T-helper 2 cell treated with Interferon-gamma antibody and Interleukin-4, amounts not matched to agents 5 μg/mL and 100 μg/mL, for 36 hours (primary cell): ENCODE measurements around the gene IKZF1.

ENCODE experiments used
- DNase-seq: peaks from one replicate; pipeline ENCODE4 v3.0.0; 2021; ENCODE audit warnings: low spot score
- H3K27ac Mint-ChIP-seq: one replicate; pipeline ENCODE4 v1.8.0; 2021; ENCODE audit warnings: mild to moderate bottlenecking, mixed read lengths
- H3K27me3 Mint-ChIP-seq: one replicate; pipeline ENCODE4 v1.8.0; 2021; ENCODE audit warnings: low read depth, mixed read lengths
- H3K36me3 Mint-ChIP-seq: one replicate; pipeline ENCODE4 v1.8.0; 2021; ENCODE audit warnings: low read depth, mixed read lengths
- H3K4me1 Mint-ChIP-seq: one replicate; pipeline ENCODE4 v1.8.0; 2021; ENCODE audit warnings: low read depth, mixed read lengths
- H3K4me3 Mint-ChIP-seq: one replicate; pipeline ENCODE4 v1.8.0; 2022; ENCODE audit warnings: mild to moderate bottlenecking, moderate library complexity, mixed read lengths
- H3K9me3 Mint-ChIP-seq: one replicate; pipeline ENCODE4 v1.8.0; 2021; ENCODE audit warnings: mixed read lengths

Gene IKZF1

GRCh38 chr7:50406935-50407334, 102.4 kb downstream of the IKZF1 start:
- Mint-ChIP-seq H3K27ac (peak overlapping the region; percentile 77), H3K36me3 (peaks cover 44% of the 10 kb centered on the region), H3K27me3 (no peaks in the 10 kb centered on the region), H3K4me3 (no peak overlapping the region), H3K9me3 (no peaks in the 10 kb centered on the region), H3K4me1 (peaks cover 38% of the 10 kb centered on the region)
- DNase-seq: no peak

- Mint-ChIP-seq H3K4me1 (peaks cover 29% of the 10 kb centered on the region), H3K9me3 (no peaks in the 10 kb centered on the region), H3K27me3 (no peaks in the 10 kb centered on the region), H3K27ac (no peak overlapping the region), H3K4me3 (no peak overlapping the region), H3K36me3 (peaks cover 13% of the 10 kb centered on the region)
- no peak for DNase-seq
Measured at GRCh38 chr7:50409856-50410745, 105.6 kb downstream of the IKZF1 start.

DNA sequence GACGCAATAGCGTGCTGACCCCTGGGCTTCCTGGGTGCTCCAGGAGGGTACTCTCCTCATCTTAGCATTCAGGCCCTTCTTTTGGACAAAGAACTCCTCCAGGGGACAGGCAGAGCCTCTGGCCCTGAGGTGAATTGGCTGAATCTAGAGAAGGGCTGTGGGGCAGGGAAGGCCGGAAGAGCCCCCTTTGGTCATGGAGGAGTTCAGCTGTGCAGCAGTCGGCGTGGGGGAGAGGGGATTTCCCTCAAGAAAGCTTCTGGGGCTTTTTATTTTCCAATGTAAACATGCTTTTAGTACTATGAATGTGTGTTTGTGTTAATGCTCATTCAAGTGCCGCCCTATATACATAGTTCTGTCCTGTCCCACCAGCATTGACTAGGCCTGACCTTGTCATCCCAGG, 106.8 kb downstream of the IKZF1 start:
- peaks cover 33% of the 10 kb centered on the region for H3K4me1 Mint-ChIP-seq

DNA sequence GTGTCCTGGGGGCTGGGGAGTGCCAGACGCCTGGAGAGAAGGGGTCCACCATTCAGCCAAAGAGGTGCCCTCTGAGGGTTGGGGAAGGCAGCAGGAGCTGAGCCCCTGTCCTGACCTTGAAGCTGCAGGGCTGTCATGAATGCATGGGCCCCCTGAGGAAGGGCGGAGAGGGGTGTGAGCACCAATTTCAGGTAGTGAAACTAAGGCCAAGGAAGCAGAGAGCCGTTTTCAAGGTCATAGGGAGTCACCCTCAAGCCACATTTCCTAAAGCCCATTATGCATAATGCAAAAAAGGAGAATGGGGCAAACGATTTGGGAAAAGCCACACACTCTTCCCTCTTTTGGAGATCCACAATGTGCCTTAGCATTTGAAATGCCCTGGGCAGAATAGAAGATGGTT, 108.5 kb downstream of the IKZF1 start:
- H3K27ac Mint-ChIP-seq: no peak overlapping the region
- peaks cover 35% of the 10 kb centered on the region for H3K4me1 Mint-ChIP-seq
- no peaks in the 10 kb centered on the region for H3K36me3 Mint-ChIP-seq
- no peak overlapping the region for H3K4me3 Mint-ChIP-seq
- no peaks in the 10 kb centered on the region for H3K27me3 Mint-ChIP-seq
- H3K9me3 Mint-ChIP-seq: no peaks in the 10 kb centered on the region
- no peak for DNase-seq

More for the DNA sequence above, 106.8 kb downstream of the IKZF1 start:
- no peaks in the 10 kb centered on the region for H3K27me3 Mint-ChIP-seq
- no peaks in the 10 kb centered on the region for H3K9me3 Mint-ChIP-seq
- H3K27ac Mint-ChIP-seq: peak overlapping the region; percentile 11
- no peak overlapping the region for H3K4me3 Mint-ChIP-seq
- H3K36me3 Mint-ChIP-seq: peaks cover 6% of the 10 kb centered on the region
- DNase-seq: no peak

DNA sequence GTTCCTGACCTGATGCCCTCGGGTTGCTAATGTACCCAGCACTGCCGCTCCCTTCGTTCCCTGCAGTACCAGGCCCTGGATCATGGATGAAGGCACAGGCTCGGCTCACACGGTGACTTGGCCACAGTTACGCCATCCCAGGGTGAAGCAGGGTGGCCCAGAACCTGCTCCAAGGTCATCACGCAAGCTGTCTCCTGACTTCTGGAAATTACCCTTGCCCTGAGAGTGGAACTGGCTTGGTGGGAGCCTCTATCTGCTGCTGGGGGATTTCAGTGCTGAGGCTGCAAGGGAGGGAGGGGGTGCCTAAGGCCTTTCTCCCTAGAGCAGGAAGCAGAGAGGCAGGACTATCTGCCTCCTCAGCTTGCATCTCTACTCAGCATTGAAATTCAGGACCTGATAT, 109.0 kb downstream of the IKZF1 start:
- no peak for DNase-seq
- Mint-ChIP-seq H3K27ac (no peak overlapping the region), H3K27me3 (no peaks in the 10 kb centered on the region), H3K4me3 (no peak overlapping the region), H3K9me3 (no peaks in the 10 kb centered on the region), H3K4me1 (peaks cover 38% of the 10 kb centered on the region), H3K36me3 (no peaks in the 10 kb centered on the region)

GRCh38 chr7:50415844-50416364, 111.4 kb downstream of the IKZF1 start:
- no peaks in the 10 kb centered on the region for H3K27me3 Mint-ChIP-seq
- no peak overlapping the region for H3K27ac Mint-ChIP-seq
- DNase-seq: no peak
- no peaks in the 10 kb centered on the region for H3K9me3 Mint-ChIP-seq
- H3K4me3 Mint-ChIP-seq: peak overlapping the region; percentile 68
- H3K4me1 Mint-ChIP-seq: peaks cover 30% of the 10 kb centered on the region
- H3K36me3 Mint-ChIP-seq: no peaks in the 10 kb centered on the region

DNA sequence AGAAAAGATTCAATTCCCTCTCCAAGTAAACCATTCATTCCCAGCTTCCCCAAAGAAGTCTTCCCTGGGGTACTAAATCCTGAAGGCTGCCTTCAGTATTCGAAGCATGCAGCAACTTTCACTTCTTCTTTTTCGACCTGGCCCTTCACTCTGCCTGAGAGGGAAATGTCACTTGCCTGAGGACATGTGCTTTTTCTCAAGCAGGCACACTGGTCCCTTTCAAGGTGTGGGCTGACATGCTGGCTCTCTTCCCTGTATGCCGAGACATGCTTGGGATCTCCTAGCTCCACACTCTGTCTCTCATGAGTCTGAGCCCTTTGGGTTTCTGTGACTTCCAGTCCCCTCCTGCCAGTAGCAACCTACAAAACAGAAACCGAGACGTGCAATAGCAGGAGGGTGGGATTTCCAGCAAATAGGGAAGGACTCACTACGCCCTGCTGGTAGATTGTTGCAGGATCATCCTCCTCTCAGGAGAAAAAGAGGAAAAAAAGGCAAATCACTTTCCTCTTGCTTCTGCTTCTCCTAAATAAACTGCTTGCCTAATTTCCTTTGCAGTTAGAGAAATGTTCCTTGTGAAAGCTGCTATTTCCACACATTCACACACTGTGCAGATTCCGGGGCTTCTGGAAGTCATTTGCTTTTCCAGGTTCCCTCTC, 112.1 kb downstream of the IKZF1 start:
- Mint-ChIP-seq H3K9me3 (no peaks in the 10 kb centered on the region), H3K4me1 (peaks cover 30% of the 10 kb centered on the region), H3K27me3 (no peaks in the 10 kb centered on the region), H3K4me3 (peak overlapping the region; percentile 68), H3K27ac (no peak overlapping the region), H3K36me3 (no peaks in the 10 kb centered on the region)
- DNase-seq: no peak

DNA sequence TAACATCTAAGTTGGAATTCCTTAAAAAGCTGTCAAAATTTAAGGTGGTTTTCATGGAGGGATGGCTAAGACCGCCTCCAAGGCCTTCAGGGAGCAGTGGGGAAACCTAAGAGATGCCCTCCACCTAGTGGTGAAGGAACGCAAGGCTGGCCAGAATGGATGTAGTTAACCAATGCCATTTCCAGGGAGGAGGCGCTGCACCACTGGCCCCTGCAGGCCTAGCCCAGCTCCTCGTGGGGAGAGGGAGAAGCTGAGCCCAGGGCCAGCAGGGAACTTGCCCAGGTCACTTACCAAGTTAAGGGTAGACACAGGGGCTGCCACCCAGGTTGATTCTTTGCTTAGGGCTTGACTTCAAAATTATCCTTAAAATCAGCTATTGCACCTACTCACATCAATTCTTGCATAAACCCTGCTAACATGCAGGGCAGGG, 113.6 kb downstream of the IKZF1 start:
- H3K27me3 Mint-ChIP-seq: no peaks in the 10 kb centered on the region

GRCh38 chr7:50418526-50419290, 114.2 kb downstream of the IKZF1 start:
- Mint-ChIP-seq H3K4me3 (no peak overlapping the region), H3K27ac (no peak overlapping the region), H3K27me3 (no peaks in the 10 kb centered on the region), H3K36me3 (no peaks in the 10 kb centered on the region), H3K4me1 (peaks cover 25% of the 10 kb centered on the region), H3K9me3 (no peaks in the 10 kb centered on the region)
- no peak for DNase-seq

More for the DNA sequence above, 113.6 kb downstream of the IKZF1 start:
- no peak overlapping the region for H3K27ac Mint-ChIP-seq
- peak; percentile 68 for DNase-seq
- peaks cover 25% of the 10 kb centered on the region for H3K4me1 Mint-ChIP-seq
- no peaks in the 10 kb centered on the region for H3K36me3 Mint-ChIP-seq
- H3K4me3 Mint-ChIP-seq: no peak overlapping the region
- no peaks in the 10 kb centered on the region for H3K9me3 Mint-ChIP-seq

- Mint-ChIP-seq H3K4me1 (peaks cover 19% of the 10 kb centered on the region), H3K36me3 (no peaks in the 10 kb centered on the region), H3K27me3 (no peaks in the 10 kb centered on the region), H3K4me3 (no peak overlapping the region), H3K9me3 (no peaks in the 10 kb centered on the region), H3K27ac (no peak overlapping the region)
- no peak for DNase-seq
Measured at GRCh38 chr7:50421043-50421442, 116.5 kb downstream of the IKZF1 start.

GRCh38 chr7:50422858-50423257, 118.3 kb downstream of the IKZF1 start:
- Mint-ChIP-seq H3K4me3 (no peak overlapping the region), H3K27me3 (no peaks in the 10 kb centered on the region), H3K9me3 (no peaks in the 10 kb centered on the region), H3K36me3 (no peaks in the 10 kb centered on the region), H3K4me1 (peaks cover 2% of the 10 kb centered on the region), H3K27ac (no peak overlapping the region)
- DNase-seq: no peak

DNA sequence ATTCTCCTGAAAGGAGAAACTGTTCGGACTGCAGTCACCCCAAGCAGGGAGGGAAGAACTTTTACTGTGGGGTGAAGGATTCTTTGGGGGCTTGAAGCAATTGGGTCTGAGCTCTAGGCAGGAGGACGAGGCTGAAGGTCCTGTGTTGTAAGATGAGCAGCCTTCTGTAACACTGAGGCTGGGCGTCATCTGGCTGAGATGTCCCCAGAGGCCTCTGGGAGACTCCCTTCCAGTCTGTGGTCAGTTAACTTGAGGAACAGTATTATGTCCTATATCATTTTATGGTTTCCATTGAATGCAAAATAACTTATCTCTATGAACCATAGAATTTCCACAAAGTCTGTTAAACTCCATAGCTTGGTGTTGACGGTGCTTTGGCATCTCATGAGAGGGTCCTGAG, 119.3 kb downstream of the IKZF1 start:
- no peaks in the 10 kb centered on the region for H3K9me3 Mint-ChIP-seq
- H3K27me3 Mint-ChIP-seq: no peaks in the 10 kb centered on the region
- no peaks in the 10 kb centered on the region for H3K4me1 Mint-ChIP-seq
- no peaks in the 10 kb centered on the region for H3K36me3 Mint-ChIP-seq
- no peak overlapping the region for H3K27ac Mint-ChIP-seq
- DNase-seq: no peak
- H3K4me3 Mint-ChIP-seq: no peak overlapping the region

DNA sequence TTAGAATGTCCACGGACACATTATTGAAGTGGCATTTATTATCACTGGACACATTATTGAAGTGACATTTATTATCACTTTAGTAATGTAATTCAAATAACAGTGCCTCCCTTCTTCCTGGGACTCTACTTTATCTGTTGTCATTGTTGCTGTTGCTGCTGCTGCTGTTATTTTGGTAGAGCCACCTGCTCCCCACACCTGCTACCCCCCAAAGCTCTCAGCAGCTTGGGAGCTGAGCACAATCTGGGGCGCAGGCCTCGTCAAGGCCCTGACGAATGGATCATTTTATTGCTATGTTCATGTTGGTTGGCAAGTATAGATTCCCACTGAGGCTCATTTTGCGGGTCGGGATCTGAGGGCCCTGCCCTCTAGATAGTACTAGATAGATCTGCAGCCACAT, 120.8 kb downstream of the IKZF1 start:
- Mint-ChIP-seq H3K27ac (no peak overlapping the region), H3K4me3 (no peak overlapping the region), H3K9me3 (no peaks in the 10 kb centered on the region), H3K4me1 (no peaks in the 10 kb centered on the region), H3K27me3 (no peaks in the 10 kb centered on the region), H3K36me3 (no peaks in the 10 kb centered on the region)
- DNase-seq: no peak
